HepG2 (cell line): Measurements from ENCODE around the gene SLC35D2. TPM values are rescaled to one million over a fixed set of nuclear protein-coding genes. Genes with fewer than 3 reads are reported as not detected.

Experiments used
- ATM ChIP-seq: fragments of 450-650 bp; IDR thresholded peaks from 2 replicates; pipeline ENCODE4 v1.7.1; 2017; ENCODE audit warnings: mild to moderate bottlenecking, borderline replicate concordance
- FOSL1 ChIP-seq: sonication (generic); formaldehyde crosslinking; IDR thresholded peaks from 2 replicates; pipeline ENCODE4 v1.9.0; 2021; ENCODE audit warnings: missing genetic modification reagents, borderline replicate concordance
- HIVEP1 ChIP-seq: sonication (generic); formaldehyde crosslinking; IDR thresholded peaks from 2 replicates; pipeline ENCODE4 v1.4.0; 2020; ENCODE audit warnings: mild to moderate bottlenecking, missing genetic modification reagents
- KIAA2018 ChIP-seq: sonication (generic); formaldehyde crosslinking; IDR thresholded peaks from 2 replicates; pipeline ENCODE4 v1.5.0; 2020; ENCODE audit warnings: mild to moderate bottlenecking, missing genetic modification reagents, borderline replicate concordance
- NFRKB ChIP-seq: fragments of 450-650 bp; IDR thresholded peaks from 2 replicates; pipeline ENCODE4 v1.6.1; 2017
- NR3C1 ChIP-seq: sonication (generic); formaldehyde crosslinking; IDR thresholded peaks from 2 replicates; pipeline ENCODE4 v1.4.0; 2020; ENCODE audit warnings: missing genetic modification reagents
- SRSF9 ChIP-seq: fragments of 200-400 bp; formaldehyde crosslinking; IDR thresholded peaks from 2 replicates; pipeline ENCODE4 v1.6.1; 2018; ENCODE audit warnings: borderline replicate concordance, mild to moderate bottlenecking, low read depth, low read length; ENCODE audit not compliant: insufficient read depth, poor library complexity, severe bottlenecking
- TFDP1 ChIP-seq: IDR thresholded peaks from 2 replicates; pipeline ENCODE4 v1.6.1; 2016; ENCODE audit warnings: missing compliant biosample characterization, missing genetic modification reagents, borderline replicate concordance
- THAP11 ChIP-seq: IDR thresholded peaks from 2 replicates; pipeline ENCODE4 v1.6.1; 2016; ENCODE audit warnings: missing biosample characterization, missing genetic modification reagents
- ZNF557 ChIP-seq: sonication (generic); formaldehyde crosslinking; IDR thresholded peaks from 2 replicates; pipeline ENCODE4 v1.4.0; 2020; ENCODE audit warnings: missing genetic modification reagents
- ZNF775 ChIP-seq: sonication (generic); formaldehyde crosslinking; IDR thresholded peaks from 2 replicates; pipeline ENCODE4 v1.4.0; 2020; ENCODE audit warnings: missing genetic modification reagents, mild to moderate bottlenecking, moderate library complexity, borderline replicate concordance
- ZNF780A ChIP-seq: sonication (generic); formaldehyde crosslinking; IDR thresholded peaks from 2 replicates; pipeline ENCODE4 v1.8.0; 2022; ENCODE audit warnings: mild to moderate bottlenecking, missing genetic modification reagents, moderate library complexity
- polyA plus RNA-seq, 8 experiments: library from polyadenylated mRNA; depleted of rRNA in 3 of 8; stranded (reverse) in 7 of 8; unstranded in 1 of 8; fragments of >200 nt; fragmentation: Illumina TruSeq in 4 of 8; extraction: Trizol in 4 of 8; gene quantifications; 2 replicates each; pipeline versions ENCODE4 v1.2.1 to v1.2.3, GENCODE V29; 2011 to 2016; ENCODE audit warnings: low read depth in 4 of 8, missing spikeins in 1 of 8, mixed read lengths in 1 of 8; ENCODE audit not compliant: insufficient read depth in 1 of 8
- total RNA-seq, 5 experiments: library from RNA; depleted of rRNA; stranded (reverse); fragments of >200 nt; fragmentation: Illumina TruSeq; extraction: Trizol; gene quantifications; 2 replicates each; pipeline ENCODE4 v1.2.3, GENCODE V29; 2016; ENCODE audit warnings: low read depth in 1 of 5
- TF ChIP-seq, protein P1 (sequence below): sonication (generic); formaldehyde crosslinking; IDR thresholded peaks from 2 replicates; pipeline ENCODE4 v1.9.0; 2021; ENCODE audit warnings: missing genetic modification reagents, mild to moderate bottlenecking, borderline replicate concordance
- TF ChIP-seq, protein P2 (sequence below): sonication (generic); formaldehyde crosslinking; IDR thresholded peaks from 2 replicates; pipeline ENCODE4 v1.9.0; 2021; ENCODE audit warnings: missing genetic modification reagents, mild to moderate bottlenecking, borderline replicate concordance
- TF ChIP-seq, protein P3 (sequence below): sonication (generic); formaldehyde crosslinking; IDR thresholded peaks from 2 replicates; pipeline ENCODE4 v1.4.0; 2020; ENCODE audit warnings: missing genetic modification reagents

Gene SLC35D2
- total and polyA plus RNA-seq, 2 of the 13 experiments (the other 11 are each of a cell fraction or from before 2014, with no cell fraction given) = 96.2 to 103 TPM

DNA sequence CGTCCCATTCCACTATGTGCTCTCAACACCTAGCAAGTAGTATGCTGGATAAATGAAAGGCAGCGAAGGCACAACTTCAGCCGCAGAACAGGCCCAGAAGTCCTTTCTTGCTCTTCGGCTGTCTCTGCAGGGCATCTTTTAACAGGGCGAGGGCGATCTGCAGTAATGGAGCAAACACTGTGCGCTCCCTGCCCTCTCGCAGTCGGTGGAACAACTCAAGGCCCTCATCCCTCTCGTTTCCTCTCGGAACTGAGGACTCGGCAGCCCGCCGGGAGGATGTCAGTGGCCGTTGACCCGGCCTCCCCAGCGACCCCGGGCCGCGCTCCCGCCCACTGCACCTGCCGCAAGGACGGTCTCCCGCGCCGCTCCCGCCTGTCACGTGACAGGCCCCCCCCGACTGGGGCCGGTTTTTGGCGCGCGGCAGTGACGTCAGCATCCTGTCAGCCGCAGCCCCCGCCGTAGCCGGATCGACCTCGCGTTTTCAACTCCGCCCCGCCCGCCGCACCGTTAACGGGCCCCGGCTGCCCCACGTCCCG, 33.6 kb upstream of the SLC35D2 start (continued):
- TF ChIP-seq TFDP1 (peak; percentile 97), NFRKB (no peak), ATM (no peak), KIAA2018 (CRISPR knock-in tag) (no peak), ZNF780A (CRISPR knock-in tag) (peak; percentile 79; the same call in 1 of the 2 replicates), ZNF557 (no peak), HIVEP1 (CRISPR knock-in tag) (peak; percentile 89), THAP11 (CRISPR knock-in tag) (peak; percentile 86), ZNF775 (CRISPR knock-in tag) (no peak), SRSF9 (no peak), NR3C1 (CRISPR knock-in tag) (no peak), FOSL1 (CRISPR knock-in tag) (no peak; the same call in 1 of the 2 replicates)
- TF ChIP-seq, protein P1, sequence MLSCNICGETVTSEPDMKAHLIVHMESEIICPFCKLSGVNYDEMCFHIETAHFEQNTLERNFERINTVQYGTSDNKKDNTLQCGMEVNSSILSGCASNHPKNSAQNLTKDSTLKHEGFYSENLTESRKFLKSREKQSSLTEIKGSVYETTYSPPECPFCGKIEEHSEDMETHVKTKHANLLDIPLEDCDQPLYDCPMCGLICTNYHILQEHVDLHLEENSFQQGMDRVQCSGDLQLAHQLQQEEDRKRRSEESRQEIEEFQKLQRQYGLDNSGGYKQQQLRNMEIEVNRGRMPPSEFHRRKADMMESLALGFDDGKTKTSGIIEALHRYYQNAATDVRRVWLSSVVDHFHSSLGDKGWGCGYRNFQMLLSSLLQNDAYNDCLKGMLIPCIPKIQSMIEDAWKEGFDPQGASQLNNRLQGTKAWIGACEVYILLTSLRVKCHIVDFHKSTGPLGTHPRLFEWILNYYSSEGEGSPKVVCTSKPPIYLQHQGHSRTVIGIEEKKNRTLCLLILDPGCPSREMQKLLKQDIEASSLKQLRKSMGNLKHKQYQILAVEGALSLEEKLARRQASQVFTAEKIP (CRISPR knock-in tag) = no peak
- TF ChIP-seq, protein P2, sequence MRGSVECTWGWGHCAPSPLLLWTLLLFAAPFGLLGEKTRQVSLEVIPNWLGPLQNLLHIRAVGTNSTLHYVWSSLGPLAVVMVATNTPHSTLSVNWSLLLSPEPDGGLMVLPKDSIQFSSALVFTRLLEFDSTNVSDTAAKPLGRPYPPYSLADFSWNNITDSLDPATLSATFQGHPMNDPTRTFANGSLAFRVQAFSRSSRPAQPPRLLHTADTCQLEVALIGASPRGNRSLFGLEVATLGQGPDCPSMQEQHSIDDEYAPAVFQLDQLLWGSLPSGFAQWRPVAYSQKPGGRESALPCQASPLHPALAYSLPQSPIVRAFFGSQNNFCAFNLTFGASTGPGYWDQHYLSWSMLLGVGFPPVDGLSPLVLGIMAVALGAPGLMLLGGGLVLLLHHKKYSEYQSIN (CRISPR knock-in tag) = no peak
- TF ChIP-seq, protein P3, sequence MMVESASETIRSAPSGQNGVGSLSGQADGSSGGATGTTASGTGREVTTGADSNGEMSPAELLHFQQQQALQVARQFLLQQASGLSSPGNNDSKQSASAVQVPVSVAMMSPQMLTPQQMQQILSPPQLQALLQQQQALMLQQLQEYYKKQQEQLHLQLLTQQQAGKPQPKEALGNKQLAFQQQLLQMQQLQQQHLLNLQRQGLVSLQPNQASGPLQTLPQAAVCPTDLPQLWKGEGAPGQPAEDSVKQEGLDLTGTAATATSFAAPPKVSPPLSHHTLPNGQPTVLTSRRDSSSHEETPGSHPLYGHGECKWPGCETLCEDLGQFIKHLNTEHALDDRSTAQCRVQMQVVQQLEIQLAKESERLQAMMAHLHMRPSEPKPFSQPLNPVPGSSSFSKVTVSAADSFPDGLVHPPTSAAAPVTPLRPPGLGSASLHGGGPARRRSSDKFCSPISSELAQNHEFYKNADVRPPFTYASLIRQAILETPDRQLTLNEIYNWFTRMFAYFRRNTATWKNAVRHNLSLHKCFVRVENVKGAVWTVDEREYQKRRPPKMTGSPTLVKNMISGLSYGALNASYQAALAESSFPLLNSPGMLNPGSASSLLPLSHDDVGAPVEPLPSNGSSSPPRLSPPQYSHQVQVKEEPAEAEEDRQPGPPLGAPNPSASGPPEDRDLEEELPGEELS (CRISPR knock-in tag) = peak; percentile 65
